HCEC 1CT (cell line): ENCODE results near the gene TSHZ1.

Experiments used
- DNase-seq: peaks from one replicate; pipeline ENCODE4 v3.0.0-alpha.2; 2017

TSHZ1 gene

GRCh38 chr18:75222407-75222806 is 11.8 kb downstream of the TSHZ1 start:
- no peak for DNase-seq

GRCh38 chr18:75223687-75224347 is 13.2 kb downstream of the TSHZ1 start:
- DNase-seq = peak; percentile 16

- DNase-seq = peak; percentile 23
Observed at GRCh38 chr18:75226286-75226955, 15.8 kb downstream of the TSHZ1 start.

- no peak for DNase-seq
Observed at GRCh38 chr18:75226956-75227316, 16.3 kb downstream of the TSHZ1 start.

DNA sequence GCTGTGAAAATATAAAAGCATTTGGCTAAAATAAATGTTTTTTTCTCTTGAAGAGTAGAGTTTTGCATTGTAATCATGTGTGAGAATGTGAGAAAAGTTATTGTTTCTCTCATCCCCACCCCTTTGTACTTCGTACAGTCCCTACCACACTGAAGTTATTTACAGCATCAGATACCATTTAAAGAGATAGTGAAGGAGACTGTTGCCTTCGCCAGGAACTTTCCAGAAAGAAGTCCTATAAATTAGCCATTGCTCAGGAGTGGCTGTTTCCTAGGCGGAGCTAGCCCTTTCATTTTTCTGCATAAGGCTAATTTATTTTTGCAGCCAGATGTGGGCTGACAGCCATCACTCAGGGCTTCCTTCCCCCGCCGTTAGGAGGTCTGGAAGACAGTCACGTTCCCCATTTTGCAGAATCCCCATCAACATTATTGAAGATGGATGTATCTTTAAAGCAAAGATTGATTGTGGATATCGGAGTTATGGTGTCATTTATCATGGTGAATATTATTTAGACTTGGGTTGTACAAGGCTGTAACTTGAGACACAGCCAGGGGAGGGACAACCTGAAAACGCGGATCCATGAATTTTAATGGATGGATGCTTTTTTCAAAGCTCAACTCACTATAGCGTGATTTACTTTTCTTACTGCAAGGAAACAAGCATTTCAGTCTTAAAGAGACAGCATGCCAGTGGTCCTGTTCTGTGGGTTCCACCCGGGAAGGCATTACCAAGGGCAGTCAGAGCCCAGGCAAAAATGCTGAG is 17.1 kb downstream of the TSHZ1 start:
- no peak for DNase-seq

GRCh38 chr18:75228967-75229366 is 18.4 kb downstream of the TSHZ1 start:
- DNase-seq = no peak

DNA sequence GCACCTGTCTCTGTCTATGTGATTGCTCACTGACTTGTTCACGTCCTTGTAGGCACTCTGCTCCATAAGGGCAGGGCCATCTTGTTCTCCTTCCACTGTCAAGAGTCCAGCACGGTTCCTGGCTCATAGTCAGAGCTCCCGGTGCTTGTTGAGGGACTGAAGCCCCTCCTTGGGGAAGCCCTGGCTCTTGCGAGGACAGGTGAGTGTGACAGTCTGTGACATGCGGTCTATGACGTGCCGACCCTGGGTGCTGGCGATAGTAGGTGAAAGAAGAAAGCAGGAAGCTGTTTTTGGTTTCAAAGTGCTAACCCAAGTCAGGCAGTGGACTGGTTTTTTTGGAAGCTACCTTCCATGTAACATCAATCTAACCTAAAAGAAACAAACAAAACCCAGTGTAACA is 18.8 kb downstream of the TSHZ1 start:
- DNase-seq = no peak

- DNase-seq = no peak
Observed at GRCh38 chr18:75230163-75231052, 19.8 kb downstream of the TSHZ1 start.

DNA sequence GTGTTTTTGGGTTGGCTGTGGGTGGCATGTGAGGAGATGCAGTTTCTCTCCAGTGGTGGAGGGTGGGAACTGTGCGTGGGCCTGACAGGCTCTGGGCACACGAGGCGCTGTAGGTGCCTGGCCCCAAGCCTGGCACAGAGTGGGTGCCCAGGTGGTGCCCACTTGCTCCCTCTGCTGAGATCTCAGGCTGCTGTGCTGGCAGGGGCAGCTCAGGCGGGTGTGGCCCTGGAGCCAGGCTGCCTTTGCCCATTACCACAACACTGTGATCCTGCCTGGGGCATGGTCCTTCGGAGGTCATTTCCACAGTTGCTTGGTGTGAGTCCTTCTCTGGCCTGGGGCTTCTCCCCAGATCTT is 20.4 kb downstream of the TSHZ1 start:
- no peak for DNase-seq

- no peak for DNase-seq
Observed at GRCh38 chr18:75234901-75235300, 24.3 kb downstream of the TSHZ1 start.

DNA sequence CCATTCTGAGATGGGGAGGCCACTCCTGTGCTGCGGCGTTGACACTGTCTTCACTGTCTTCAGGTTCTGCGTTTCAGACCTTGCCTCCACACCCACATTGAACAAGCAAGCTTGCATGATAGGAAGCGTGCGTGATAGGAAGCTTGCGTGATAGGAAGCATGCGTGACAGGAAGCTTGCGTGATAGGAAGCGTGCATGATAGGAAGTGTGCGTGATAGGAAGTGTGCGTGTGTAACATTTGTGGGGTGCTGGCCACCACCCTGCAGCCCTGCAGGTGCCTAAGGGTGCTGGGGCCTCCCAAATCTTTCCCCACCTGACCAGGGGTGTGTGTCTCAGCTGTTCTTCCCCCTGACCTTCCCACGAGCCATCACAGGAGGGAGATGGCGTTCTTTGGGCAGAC is 25.3 kb downstream of the TSHZ1 start:
- no peak for DNase-seq

DNA sequence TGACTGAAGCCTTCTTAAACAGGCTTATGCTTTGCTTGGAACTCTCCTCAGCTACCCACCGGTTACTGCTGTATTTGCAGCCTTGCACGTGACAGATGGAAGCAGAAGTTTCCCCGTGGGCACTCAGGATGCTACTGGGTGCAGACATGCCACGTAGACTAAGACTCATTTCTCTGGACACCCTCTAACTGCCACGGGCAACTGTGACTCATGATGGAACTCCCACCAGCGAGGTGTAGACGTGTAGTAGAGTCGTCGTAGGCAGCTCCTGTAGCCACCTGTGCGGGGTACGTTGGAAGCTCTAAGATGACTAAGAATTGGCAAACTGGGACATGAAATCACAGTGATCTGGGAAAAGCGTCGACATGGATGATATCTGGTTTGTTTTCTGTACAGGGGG is 27.5 kb downstream of the TSHZ1 start:
- no peak for DNase-seq

DNA sequence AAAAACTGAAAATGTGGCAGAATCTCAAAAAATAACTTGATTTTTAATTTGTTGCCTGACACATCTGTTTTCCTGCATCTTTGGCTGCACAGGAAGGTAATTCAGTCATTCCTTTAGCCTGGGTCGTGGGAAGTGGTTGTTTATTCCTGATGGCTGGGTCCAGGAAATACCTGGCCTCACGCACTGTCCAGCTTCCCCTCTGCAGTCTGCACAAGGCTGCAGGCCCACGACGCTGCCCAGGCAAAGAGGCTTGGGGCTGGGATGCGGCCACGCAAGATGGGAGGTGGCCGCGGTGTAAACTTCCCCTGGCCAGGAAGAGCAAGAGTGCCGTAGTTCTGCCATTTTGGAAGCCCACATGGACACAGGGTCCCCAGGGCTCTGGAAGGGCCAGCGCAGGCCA is 28.2 kb downstream of the TSHZ1 start:
- DNase-seq = no peak

GRCh38 chr18:75240433-75240832 is 29.8 kb downstream of the TSHZ1 start:
- no peak for DNase-seq

GRCh38 chr18:75241705-75242104 is 31.1 kb downstream of the TSHZ1 start:
- DNase-seq = no peak

DNA sequence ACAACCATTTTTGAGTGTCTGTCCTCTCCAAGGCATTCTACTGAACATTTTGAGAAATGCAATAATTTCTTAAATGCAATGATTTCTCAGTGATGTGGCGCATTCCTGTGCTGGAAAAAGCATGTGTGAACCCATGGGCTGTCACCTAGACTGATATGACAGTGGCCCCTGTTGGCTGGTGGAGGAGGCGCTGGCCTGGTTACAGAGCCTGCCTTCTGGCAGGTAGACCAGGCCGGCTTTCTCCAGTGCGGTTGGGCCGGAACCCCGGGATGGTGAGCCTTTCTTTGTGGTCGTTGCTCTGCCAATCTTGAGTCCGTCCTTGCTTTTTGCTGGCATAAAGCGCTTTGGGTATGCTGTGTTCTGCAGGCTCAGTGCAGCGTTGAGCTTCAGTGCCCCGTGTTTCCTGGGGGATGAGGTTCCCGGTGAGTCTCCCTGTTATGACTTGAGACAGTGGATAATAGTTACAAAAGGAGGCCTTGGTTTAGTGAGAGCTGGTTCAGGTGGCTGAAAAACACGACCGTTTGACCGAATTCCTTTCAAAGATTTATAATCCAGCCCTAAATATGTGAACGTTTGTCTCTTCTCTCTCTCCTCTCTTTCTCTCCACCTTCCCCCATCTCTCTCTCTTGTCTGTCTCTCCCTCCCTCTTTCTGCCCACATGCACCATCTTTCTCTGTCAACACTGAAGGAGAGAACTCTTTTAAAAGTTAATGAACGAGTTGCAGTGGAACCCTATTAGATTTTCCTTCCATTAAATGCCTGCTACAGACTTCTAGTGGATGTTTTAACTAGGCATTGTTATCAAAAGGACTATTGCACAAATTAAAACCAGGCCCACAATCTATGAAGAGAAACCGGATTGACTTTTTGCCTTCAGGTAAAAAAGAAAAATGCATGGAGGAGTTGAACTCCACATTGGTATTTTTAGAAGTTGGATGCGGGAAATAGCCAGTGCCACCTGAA is 34.0 kb downstream of the TSHZ1 start:
- no peak for DNase-seq

DNA sequence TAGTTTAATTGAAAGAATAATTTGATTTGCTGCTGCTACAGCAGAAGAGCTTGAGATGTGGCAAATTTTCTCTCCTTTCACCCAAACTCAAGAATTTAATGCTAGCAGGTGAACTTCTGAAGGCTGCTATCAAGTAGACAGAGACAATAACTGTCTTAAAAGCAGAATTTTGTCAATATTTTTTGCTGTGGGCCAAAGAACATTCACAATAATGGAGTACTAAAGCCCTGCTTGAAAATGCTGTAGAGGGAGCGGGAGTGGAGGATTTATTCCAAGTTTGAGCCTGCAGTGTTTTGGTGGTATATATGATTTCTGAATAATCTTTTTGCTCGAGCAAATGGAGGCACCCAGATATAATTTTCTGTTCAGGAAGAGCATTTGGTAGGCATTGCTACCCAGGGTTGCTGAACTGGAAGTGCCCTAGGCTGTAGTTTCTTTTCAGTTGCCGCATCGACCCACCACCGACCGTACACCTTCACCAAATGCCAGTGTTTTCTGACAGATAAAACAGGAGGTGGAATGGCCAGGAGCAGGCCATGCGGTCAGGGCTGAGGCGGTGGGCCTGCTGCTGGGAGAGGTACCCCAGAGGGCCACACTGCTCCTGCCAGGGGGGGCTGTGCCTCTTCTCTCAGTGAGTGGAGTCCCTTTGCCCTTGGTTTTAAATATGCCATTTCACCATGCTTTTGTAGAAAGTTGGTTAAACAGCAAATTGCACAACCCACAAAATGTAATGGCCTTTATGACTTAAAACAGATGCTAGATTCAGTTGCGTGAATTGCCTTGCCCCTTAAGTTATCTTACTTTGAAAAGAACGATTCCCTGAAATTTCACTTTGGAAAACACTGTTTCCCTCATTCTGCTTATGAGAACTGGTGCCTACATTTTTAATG is 36.4 kb downstream of the TSHZ1 start:
- DNase-seq = peak; percentile 18

DNA sequence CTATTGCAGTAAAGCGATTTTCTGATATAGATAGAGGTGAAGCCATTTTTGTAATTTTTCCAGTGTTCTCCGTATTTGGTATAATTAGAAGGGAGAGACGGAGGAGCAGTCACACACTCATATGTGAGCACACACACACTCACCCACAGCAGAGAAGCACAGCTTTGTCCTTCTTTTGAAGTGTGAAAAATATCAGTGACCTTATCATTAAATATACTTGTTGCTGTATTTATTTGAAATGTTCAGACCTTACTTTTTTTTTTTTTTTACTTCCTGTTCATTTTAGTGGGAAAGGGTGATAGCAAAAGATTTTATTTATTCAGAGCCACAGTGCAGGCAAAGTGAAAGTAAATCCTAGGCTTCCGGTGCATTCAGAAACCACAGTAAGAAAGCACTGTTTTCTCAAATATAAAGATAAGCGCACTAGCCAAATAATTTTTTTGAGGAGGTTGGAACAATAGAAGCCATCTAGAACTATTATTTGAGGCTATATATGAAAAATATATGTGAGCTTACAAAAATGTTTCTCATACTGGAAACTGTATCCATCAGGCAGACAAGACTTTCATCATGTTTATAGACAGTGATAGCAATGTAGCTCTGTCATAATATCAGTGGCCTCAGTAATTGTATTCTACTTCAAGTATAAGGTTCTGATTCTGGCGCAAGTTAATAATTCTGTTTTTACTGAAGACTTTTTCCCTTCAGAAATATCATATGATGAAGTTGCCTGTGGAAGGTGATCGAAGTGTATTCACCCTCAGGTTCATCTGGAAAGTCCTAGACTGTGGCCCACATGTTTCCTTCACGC is 37.2 kb downstream of the TSHZ1 start:
- peak; percentile 47 for DNase-seq

DNA sequence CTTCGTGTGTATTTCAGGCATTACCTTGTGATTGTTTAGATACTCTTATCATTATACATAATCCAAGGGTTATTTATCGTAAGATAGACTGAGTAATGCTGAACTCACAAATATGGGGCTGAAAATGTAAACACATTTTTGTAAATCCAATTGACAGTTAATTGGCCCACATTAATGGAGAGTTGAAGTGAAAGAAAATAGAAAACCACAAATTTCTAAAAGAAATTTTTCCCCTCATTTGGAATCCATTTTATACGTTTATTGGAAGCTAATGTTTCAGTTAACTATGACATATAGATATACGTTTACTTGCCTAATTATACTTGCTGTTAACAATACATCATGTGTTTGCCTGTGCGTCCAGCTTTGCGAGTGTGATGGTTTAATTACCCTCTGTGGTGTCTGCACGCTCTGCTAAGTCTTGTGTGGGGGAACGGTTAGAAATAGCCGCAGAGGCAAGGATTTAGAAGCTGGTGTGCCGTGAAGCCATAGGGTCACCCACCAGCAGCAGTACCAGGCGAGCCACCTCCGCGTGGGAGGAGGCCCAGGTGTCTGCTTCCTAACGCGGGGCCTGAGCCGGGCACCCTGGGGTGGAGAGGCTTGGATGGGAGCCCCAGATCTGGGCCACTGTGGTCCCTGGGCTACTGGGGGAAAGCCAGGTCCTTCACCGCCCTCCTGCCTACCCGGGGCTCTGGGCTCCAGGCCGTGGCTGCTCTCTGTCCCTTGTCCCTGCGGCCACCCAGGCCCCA is 38.0 kb downstream of the TSHZ1 start:
- no peak for DNase-seq
